Adrenal gland (tissue), 12 donors: ENCODE results near the gene SSB. TPM values are rescaled to one million over a fixed set of nuclear protein-coding genes. Genes with fewer than 3 reads are reported as not detected.

Experiments
- DNase-seq, 7 donors: peaks; one replicate each; pipeline ENCODE4 v3.0.0-alpha.2; 2019 to 2020
- H3K27ac ChIP-seq, 5 donors: fragments of 200-600 bp; sonication (generic) in 4 of 5; 1 replicate in 3 of 5; 2 replicates in 2 of 5; pipeline versions ENCODE4 v1.5.1 to v1.8.0; 2016 to 2020; ENCODE audit warnings: mild to moderate bottlenecking in 1 of 5
- H3K27me3 ChIP-seq: fragments of 200-600 bp; 2 replicates; pipeline ENCODE4 v1.8.0; 2021
- H3K36me3 ChIP-seq, 2 donors: fragments of 200-600 bp; replicated peaks in 1 of 2; 1 replicate in 1 of 2; 2 replicates in 1 of 2; pipeline versions ENCODE4 v1.5.1 to v1.8.0; 2018 to 2022
- H3K4me1 ChIP-seq, 2 donors: fragments of 200-600 bp; replicated peaks in 1 of 2; 1 replicate in 1 of 2; 2 replicates in 1 of 2; pipeline versions ENCODE4 v1.5.1 to v1.8.0; 2018 to 2021
- H3K4me3 ChIP-seq, 4 donors: fragments of 200-600 bp; sonication (generic) in 3 of 4; one replicate each; pipeline ENCODE4 v1.5.1; 2016 to 2018
- H3K9me3 ChIP-seq, 3 donors: fragments of 200-600 bp; sonication (generic) in 1 of 3; replicated peaks in 1 of 3; 1 replicate in 2 of 3; 2 replicates in 1 of 3; pipeline versions ENCODE4 v1.5.1 to v1.8.0; 2016 to 2021
- CTCF ChIP-seq, 6 experiments: fragments of 450-650 bp in 4 of 6; fragments of 200-600 bp in 2 of 6; sonication (generic) in 1 of 6; IDR thresholded peaks; 1 replicate in 5 of 6; 2 replicates in 1 of 6; pipeline versions ENCODE4 v1.5.1 to v1.8.0; 2016 to 2021; ENCODE audit warnings: antibody characterized with exemption in 6 of 6, mild to moderate bottlenecking in 2 of 6, moderate library complexity in 1 of 6
- POLR2A ChIP-seq, 2 donors: fragments of 450-650 bp; IDR thresholded peaks; one replicate each; pipeline ENCODE4 v1.6.1; 2017; ENCODE audit warnings: antibody characterized with exemption in 2 of 2, mild to moderate bottlenecking in 2 of 2, moderate library complexity in 1 of 2
- WGBS, 4 donors: extraction: QIAGEN DNeasy Blood & Tissue Kit in 2 of 4; methylation state at CpG; one replicate each; pipeline versions ENCODE4 v1.1.5 to v1.1.7; 2013 to 2017; 5-methylcytosine and 5-hydroxymethylcytosine counted together
- intact Hi-C, 2 donors: fragments of 100-400 bp; cut with DNase I; formaldehyde crosslinking; loops; one replicate each; pipeline versions ENCODE4 v1.14.1 to v1.15.0; 2022 to 2023
- polyA plus RNA-seq, 3 donors: library from polyadenylated mRNA; stranded (reverse); fragments of 200-250 nt in 2 of 3; fragments of 350-450 nt in 1 of 3; fragmentation: Illumina TruSeq in 1 of 3; extraction: RNeasy Lipid Tissue Mini Kit (QIAGEN cat#74804) in 1 of 3; gene quantifications; one replicate each; pipeline ENCODE4 v1.2.3, GENCODE V29; 2013 to 2014
- total RNA-seq, 9 donors: library from RNA; depleted of rRNA in 4 of 9; stranded (reverse); fragments of >200 nt in 4 of 9; fragments of 120-200 nt in 1 of 9; fragmentation: NEBNext Ultra II Directional in 1 of 9; extraction: Animal tissue kit (Norgen Biotek cat#: 25700) in 1 of 9; gene quantifications; one replicate each; pipeline versions ENCODE4 v1.1.0 to v1.2.4, GENCODE V29; 2013 to 2023
- donor health status: healthy with polysubstance abuse.
- donor health status: Bipolar disorder and iron deficiency.
- donor health status: DM: yes; HTN: yes; CAD: no.
- donor health status: DM: no; HTN: no; CAD: no.
- donor health status: DM: no; HTN: no; CAD: no.
- donor health status: DM: yes; HTN: yes; CAD: no.

SSB gene
- total and polyA plus RNA-seq, 12 donors, result 30.1 to 210 (median 73.3) TPM

- intact Hi-C loops, result no loop called here
- Histone ChIP-seq H3K27me3 (no peaks in the 10 kb centered on the region), H3K4me1 (no peaks in the 10 kb centered on the region), H3K27ac (no peak overlapping the region), H3K36me3 (no peaks in the 10 kb centered on the region), H3K9me3 (no peaks in the 10 kb centered on the region), H3K4me3 (no peak overlapping the region)
- DNase-seq, result no peak
- TF ChIP-seq CTCF (IDR thresholded peaks at IDR 0.05) (no peak), POLR2A (IDR thresholded peaks at IDR 0.05) (no peak)
- WGBS, 4 donors, result 77 to 87% (median 81%) methylated on average over 3 of the region's 3 CpGs
These were observed 20.2 kb upstream of the SSB start for GRCh38 chr2:169778446-169778845.

GRCh38 chr2:169781249-169782013 is 17.2 kb upstream of the SSB start:
- intact Hi-C loops, result no loop called here
- no peaks in the 10 kb centered on the region for H3K4me1 ChIP-seq
- no peak for DNase-seq
- H3K36me3 ChIP-seq, result no peaks in the 10 kb centered on the region
- TF ChIP-seq CTCF (IDR thresholded peaks at IDR 0.05) (no peak), POLR2A (IDR thresholded peaks at IDR 0.05) (no peak)
- H3K27me3 ChIP-seq, result no peaks in the 10 kb centered on the region
- no peak overlapping the region for H3K27ac ChIP-seq
- H3K4me3 ChIP-seq, result no peak overlapping the region
- no peaks in the 10 kb centered on the region for H3K9me3 ChIP-seq
- WGBS, 4 donors, result 73 to 89% (median 80%) methylated on average over 4 of the region's 4 CpGs

- H3K9me3 ChIP-seq, result no peaks in the 10 kb centered on the region
- intact Hi-C loops, result no loop called here
These were observed 16.2 kb upstream of the SSB start for GRCh38 chr2:169782513-169782912.

GRCh38 chr2:169790581-169790980 is 8.1 kb upstream of the SSB start:
- 81 to 95% (median 83%) methylated on average over 3 to 5 of the region's 5 CpGs for WGBS, 4 donors
- Histone ChIP-seq H3K27me3 (no peaks in the 10 kb centered on the region), H3K4me3 (no peak overlapping the region), H3K27ac (no peak overlapping the region), H3K9me3 (no peaks in the 10 kb centered on the region), H3K36me3 (no peaks in the 10 kb centered on the region), H3K4me1 (peaks cover 0 to 4% of the 10 kb centered on the region in 2 donors)
- TF ChIP-seq CTCF (IDR thresholded peaks at IDR 0.05), result no peak
- no peak for TF ChIP-seq POLR2A (IDR thresholded peaks at IDR 0.05)
- intact Hi-C loops, result no loop called here
- no peak for DNase-seq

More at GRCh38 chr2:169782513-169782912, 16.2 kb upstream of the SSB start:
- no peaks in the 10 kb centered on the region for H3K27me3 ChIP-seq
- TF ChIP-seq POLR2A (IDR thresholded peaks at IDR 0.05), result no peak
- TF ChIP-seq CTCF (IDR thresholded peaks at IDR 0.05), result no peak
- H3K4me3 ChIP-seq, result no peak overlapping the region
- H3K36me3 ChIP-seq, result no peaks in the 10 kb centered on the region
- no peak overlapping the region for H3K27ac ChIP-seq
- DNase-seq, result no peak
- 93 to 100% (median 99%) methylated on average over 1 of the region's 1 CpG for WGBS, 4 donors
- no peaks in the 10 kb centered on the region for H3K4me1 ChIP-seq
